MM.1S (cell line): Measurements from ENCODE around the gene DLGAP1.

Experiments
- DNase-seq: peaks from one replicate; pipeline ENCODE4 v3.0.0-alpha.2; 2015
- H2AFZ ChIP-seq: fragments of 300-600 bp; sonication (generic); 2 replicates; pipeline ENCODE4 v1.6.0; 2016; ENCODE audit warnings: antibody characterized with exemption, low read length
- H3F3A ChIP-seq: fragments of 300-600 bp; sonication (generic); 2 replicates; pipeline ENCODE4 v1.6.1; 2016; ENCODE audit warnings: mild to moderate bottlenecking, antibody characterized with exemption, low read length, moderate library complexity, mixed read lengths; ENCODE audit not compliant: insufficient read depth
- H3K27ac ChIP-seq: fragments of 300-600 bp; sonication (generic); 2 replicates; pipeline ENCODE4 v1.5.1; 2016; ENCODE audit warnings: mild to moderate bottlenecking, low read length
- H3K27me3 ChIP-seq: fragments of 300-600 bp; sonication (generic); replicated peaks from 2 replicates; pipeline ENCODE4 v1.6.0; 2016; ENCODE audit warnings: low read length; ENCODE audit not compliant: insufficient read depth
- H3K36me3 ChIP-seq: fragments of 300-600 bp; sonication (generic); replicated peaks from 2 replicates; pipeline ENCODE4 v1.6.1; 2016; ENCODE audit warnings: mild to moderate bottlenecking, low read length, mixed read lengths; ENCODE audit not compliant: insufficient read depth
- H3K4me1 ChIP-seq: fragments of 300-600 bp; sonication (generic); 2 replicates; pipeline ENCODE4 v1.6.1; 2016; ENCODE audit warnings: low read length, mixed read lengths
- H3K4me2 ChIP-seq: fragments of 300-600 bp; sonication (generic); 2 replicates; pipeline ENCODE4 v1.6.0; 2016; ENCODE audit warnings: low read depth, low read length
- H3K4me3 ChIP-seq: fragments of 300-600 bp; sonication (generic); 2 replicates; pipeline ENCODE4 v1.5.1; 2016; ENCODE audit warnings: low read length, mixed read lengths
- H3K79me2 ChIP-seq: fragments of 300-600 bp; sonication (generic); 2 replicates; pipeline ENCODE4 v1.6.1; 2016; ENCODE audit warnings: mixed run types, low read length, mixed read lengths
- H3K9ac ChIP-seq: fragments of 300-600 bp; sonication (generic); 2 replicates; pipeline ENCODE4 v1.6.1; 2016; ENCODE audit warnings: low read length, mixed read lengths
- H3K9me2 ChIP-seq: fragments of 300-600 bp; sonication (generic); replicated peaks from 2 replicates; pipeline ENCODE4 v1.6.1; 2016; ENCODE audit warnings: mild to moderate bottlenecking, low read length, mixed read lengths; ENCODE audit not compliant: insufficient read depth
- H3K9me3 ChIP-seq: fragments of 300-600 bp; sonication (generic); replicated peaks from 2 replicates; pipeline ENCODE4 v1.6.1; 2016; ENCODE audit warnings: mild to moderate bottlenecking, low read length, mixed read lengths; ENCODE audit not compliant: insufficient read depth
- H4K20me1 ChIP-seq: fragments of 300-600 bp; sonication (generic); 2 replicates; pipeline ENCODE4 v1.6.1; 2016; ENCODE audit warnings: mild to moderate bottlenecking, low read length, moderate library complexity, mixed read lengths; ENCODE audit not compliant: insufficient read depth
- CTCF ChIP-seq: fragments of 300-600 bp; sonication (generic); IDR thresholded peaks from 2 replicates; pipeline ENCODE4 v1.5.1; 2016; ENCODE audit warnings: antibody characterized with exemption, low read length, mixed read lengths
- EZH2 ChIP-seq: fragments of 300-600 bp; sonication (generic); optimal IDR thresholded peaks from 2 replicates; pipeline ENCODE3; 2017; ENCODE audit warnings: low read depth, mild to moderate bottlenecking, antibody characterized with exemption, low read length, mixed read lengths
- EZH2phosphoT487 ChIP-seq: fragments of 300-600 bp; sonication (generic); IDR thresholded peaks from 2 replicates; pipeline ENCODE4 v1.6.1; 2018; ENCODE audit warnings: antibody characterized with exemption, low read length

Gene DLGAP1

GRCh38 chr18:3599861-3600260 lies 855.2 kb downstream of the DLGAP1 start:
- Histone ChIP-seq H3K9me3 (no peaks in the 10 kb centered on the region), H3F3A (peaks cover 4% of the 10 kb centered on the region; the same call in 1 of the 2 replicates), H3K27me3 (peaks cover 82% of the 10 kb centered on the region), H3K9ac (no peak overlapping the region), H3K9me2 (no peaks in the 10 kb centered on the region), H3K4me2 (no peak overlapping the region), H3K79me2 (no peaks in the 10 kb centered on the region), H2AFZ (no peak overlapping the region), H3K4me1 (peaks cover 8% of the 10 kb centered on the region), H3K27ac (no peak overlapping the region), H3K4me3 (no peak overlapping the region), H3K36me3 (no peaks in the 10 kb centered on the region), H4K20me1 (no peaks in the 10 kb centered on the region; the same call in 1 of the 2 replicates)
- DNase-seq, result no peak
- no peak for TF ChIP-seq EZH2
- no peak for TF ChIP-seq EZH2phosphoT487
- no peak for TF ChIP-seq CTCF

GRCh38 chr18:3599195-3599594 lies 855.9 kb downstream of the DLGAP1 start:
- peaks cover 82% of the 10 kb centered on the region for H3K27me3 ChIP-seq
- no peak overlapping the region for H3K9ac ChIP-seq
- H2AFZ ChIP-seq, result no peak overlapping the region
- no peak overlapping the region for H3K27ac ChIP-seq
- TF ChIP-seq EZH2 (no peak), CTCF (no peak), EZH2phosphoT487 (no peak)
- H4K20me1 ChIP-seq, result no peaks in the 10 kb centered on the region
- no peaks in the 10 kb centered on the region for H3K79me2 ChIP-seq
- H3K9me3 ChIP-seq, result no peaks in the 10 kb centered on the region
- H3K4me3 ChIP-seq, result no peak overlapping the region
- H3F3A ChIP-seq, result no peaks in the 10 kb centered on the region
- H3K4me1 ChIP-seq, result peaks cover 4% of the 10 kb centered on the region; the same call in 1 of the 2 replicates
- no peak overlapping the region for H3K4me2 ChIP-seq
- H3K9me2 ChIP-seq, result no peaks in the 10 kb centered on the region
- H3K36me3 ChIP-seq, result no peaks in the 10 kb centered on the region
- DNase-seq, result no peak

DNA sequence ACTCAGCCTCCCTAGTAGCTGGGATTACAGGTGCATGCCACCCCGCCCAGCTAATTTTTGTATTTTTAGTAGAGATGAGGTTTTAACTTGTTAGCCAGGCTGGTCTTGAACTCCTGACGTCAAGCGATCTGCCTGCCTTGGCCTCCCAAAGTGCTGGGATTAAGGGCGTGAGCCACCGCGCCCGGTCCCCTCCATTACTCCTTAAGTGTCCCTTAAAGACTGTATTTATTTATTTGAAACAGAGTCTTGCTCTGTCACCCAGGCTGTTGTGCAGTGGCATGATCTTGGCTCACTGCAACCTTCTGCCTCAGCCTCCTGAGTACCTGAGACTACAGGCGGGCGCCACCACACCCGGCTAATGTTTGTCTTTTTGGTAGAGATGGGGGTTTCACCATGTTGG lies 856.5 kb downstream of the DLGAP1 start:
- no peak for DNase-seq
- Histone ChIP-seq H3K4me2 (no peak overlapping the region), H3K27ac (no peak overlapping the region), H3K27me3 (peaks cover 76% of the 10 kb centered on the region), H3K9me3 (no peaks in the 10 kb centered on the region), H2AFZ (no peak overlapping the region), H3K79me2 (no peaks in the 10 kb centered on the region), H3K4me1 (peaks cover 1% of the 10 kb centered on the region; the same call in 1 of the 2 replicates), H3K36me3 (no peaks in the 10 kb centered on the region), H3K9ac (no peak overlapping the region), H3F3A (peaks cover 4% of the 10 kb centered on the region), H3K9me2 (no peaks in the 10 kb centered on the region), H4K20me1 (no peaks in the 10 kb centered on the region), H3K4me3 (no peak overlapping the region)
- TF ChIP-seq EZH2 (no peak), EZH2phosphoT487 (no peak), CTCF (no peak)
